Measurements from ENCODE around the gene RAB6B. TPM values are rescaled to one million over a fixed set of nuclear protein-coding genes. Genes with fewer than 3 reads are reported as not detected.

Gene RAB6B
- total and polyA plus RNA-seq, 2 of the 8 experiments (the other 6 are each of a cell fraction or from before 2014, with no cell fraction given) = 7.9 to 15.6 TPM

- Histone ChIP-seq H4K20me1 (replicated peaks in 1 of 2; ENCODE audit: control insufficient read depth in 1 of 2, insufficient read depth in 2 of 2, low read length in 2 of 2) (no peaks in the 10 kb centered on the region), H2BK5ac (ENCODE audit: low read depth, low read length) (no peak overlapping the region), H2BK120ac (replicated peaks; ENCODE audit: low read depth, low read length) (no peak overlapping the region), H3K79me1 (ENCODE audit: low read depth, low read length) (no peaks in the 10 kb centered on the region; the same call in 1 of the 2 replicates), H4K8ac (ENCODE audit: extremely low read depth, insufficient read depth, low read length) (no peak overlapping the region), H3K14ac (ENCODE audit: insufficient read length) (no peak overlapping the region), H2BK15ac (ENCODE audit: low read length) (no peak overlapping the region), H3K27ac (ENCODE audit: low read depth, low read length) (no peak overlapping the region), H3K23me2 (ENCODE audit: low read depth, low read length) (no peaks in the 10 kb centered on the region), H4K91ac (replicated peaks; ENCODE audit: insufficient read length, low read length) (no peak overlapping the region), H2BK12ac (ENCODE audit: low read depth, low read length) (no peak overlapping the region), H3K36me3 (ENCODE audit: control insufficient read depth in 2 of 4, insufficient read depth in 4 of 4, low read length in 3 of 4) (no peaks in the 10 kb centered on the region), H3K27me3 (replicated peaks in 1 of 4; ENCODE audit: control insufficient read depth in 3 of 4, extremely low read depth in 1 of 4, insufficient read depth in 3 of 4, low read length in 3 of 4) (no peaks in the 10 kb centered on the region; a peak in 1 of 7 replicates), H3K9me3 (ENCODE audit: insufficient read depth in 2 of 2, low read depth in 1 of 2, low read length in 1 of 2) (no peaks in the 10 kb centered on the region), H3K56ac (replicated peaks; ENCODE audit: insufficient read length, low read depth, low read length) (no peak overlapping the region), H4K5ac (ENCODE audit: insufficient read length, low read depth, low read length) (no peak overlapping the region), H2BK20ac (ENCODE audit: low read length) (no peak overlapping the region), H3K4ac (replicated peaks; ENCODE audit: insufficient read length, low read depth, low read length) (no peak overlapping the region), H2AK5ac (ENCODE audit: low read depth, low read length) (no peak overlapping the region), H3K4me3 (ENCODE audit: extremely low read depth in 1 of 4, insufficient read depth in 2 of 4, low read depth in 3 of 4, low read length in 4 of 4) (no peak overlapping the region), H3K18ac (ENCODE audit: extremely low read depth, low read length) (no peak overlapping the region), H2AFZ (ENCODE audit: low read length) (no peak overlapping the region), H3K4me2 (ENCODE audit: insufficient read depth in 1 of 2, low read depth in 2 of 2, low read length in 2 of 2) (no peak overlapping the region), H3K79me2 (ENCODE audit: control insufficient read depth in 1 of 2, insufficient read depth in 2 of 2, low read length in 2 of 2) (no peaks in the 10 kb centered on the region), H3K9ac (replicated peaks in 1 of 4; ENCODE audit: extremely low read depth in 1 of 4, low read depth in 3 of 4, low read length in 3 of 4) (no peak overlapping the region), H3K23ac (ENCODE audit: insufficient read length) (no peak overlapping the region), H3K4me1 (replicated peaks in 1 of 4; ENCODE audit: control insufficient read depth in 3 of 4, insufficient read depth in 4 of 4, low read length in 3 of 4) (peaks cover 0 to 3% (median 1%) of the 10 kb centered on the region in 4 experiments; a peak in 2 of 7 replicates)
- DNase-seq (ENCODE audit: low read depth in 1 of 2, low spot score in 2 of 2) (peak in 1 of 2 experiments; percentile 19), FAIRE-seq (no peak)
- WGBS, 2 experiments (ENCODE audit: extremely low coverage in 1 of 2, insufficient coverage in 1 of 2, insufficient read length in 1 of 2, insufficient replicate concordance in 2 of 2, low coverage in 1 of 2, low lambda C conversion rate in 2 of 2, missing lambda C conversion rate in 1 of 2) = 83% methylated on average over 5 of the region's 5 CpGs; no CpG with 5 or more reads in 1 of the 2 experiments
- POLR2A ChIA-PET (ENCODE audit: partially characterized antibody) = interaction anchor here (1.2 kb wide), 1 partner anchor 11 kb away, joined by 3 read pairs; no protein-coding TSS in a partner anchor
- no peak for TF ChIP-seq CREB1 (IDR thresholded peaks at IDR 0.05)
- no peak for TF ChIP-seq SAP30 (IDR thresholded peaks at IDR 0.05; ENCODE audit: insufficient read depth, insufficient replicate concordance, low read length)
- no peak for TF ChIP-seq CTCF (IDR thresholded peaks at IDR 0.05; ENCODE audit: control extremely low read depth in 1 of 3, insufficient read depth in 1 of 3, low read depth in 1 of 3, low read length in 3 of 3)
- TF ChIP-seq SUZ12 (IDR thresholded peaks at IDR 0.05; ENCODE audit: low read length) = no peak
- TF ChIP-seq TEAD4 (IDR thresholded peaks at IDR 0.05; ENCODE audit: low read depth, low read length) = no peak
- no peak for TF ChIP-seq POLR2A (IDR thresholded peaks at IDR 0.05; ENCODE audit: control extremely low read depth in 1 of 2, low read depth in 2 of 2, low read length in 2 of 2)
- no peak for TF ChIP-seq ZNF274 (IDR thresholded peaks at IDR 0.05; ENCODE audit: borderline replicate concordance, extremely low read depth, low read length)
- no peak for TF ChIP-seq BACH1 (IDR thresholded peaks at IDR 0.05; ENCODE audit: low read length)
- TF ChIP-seq TCF12 (IDR thresholded peaks at IDR 0.05; ENCODE audit: low read depth, low read length) = no peak
- CTCF ChIA-PET (ENCODE audit: partially characterized antibody) = interaction anchor here (0.7 to 2.1 kb wide), 4 partner anchors 8 to 89 kb away, joined by 3 to 5 read pairs (median 4); no protein-coding TSS in a partner anchor
Observed at GRCh38 chr3:133881939-133882825, 13.5 kb downstream of the RAB6B start.

Measured in H1 (cell line).